Keratinocyte (primary cell): ENCODE measurements around the gene LMBR1. TPM values are rescaled to one million over a fixed set of nuclear protein-coding genes. Genes with fewer than 3 reads are reported as not detected.
A peak's percentile ranks its signal among the peaks of the same experiment; 100 is the strongest.
"Not testable (repeated sequence)": the region's sequence is repeated elsewhere in the genome, so short reads cannot be mapped to it uniquely, and the experiment has no call there.

Experiments
- DNase-seq: peaks from one replicate; pipeline ENCODE4 v3.0.0-alpha.2; 2011; ENCODE audit warnings: low read depth, missing footprints, low spot score
- FAIRE-seq: peaks from 2 replicates; lab custom pipeline; 2011; peaks lifted over from hg19 to GRCh38; lab: Jason Lieb, UNC
- H2AFZ ChIP-seq: 2 replicates; pipeline ENCODE4 v1.6.0; 2012; ENCODE audit warnings: low read length, control low read depth, inconsistent platforms; ENCODE audit not compliant: control insufficient read depth
- H3K27ac ChIP-seq: 2 replicates; pipeline ENCODE4 v1.5.1; 2011; ENCODE audit warnings: low read length; ENCODE audit not compliant: control insufficient read depth, insufficient read depth
- H3K27me3 ChIP-seq: 3 replicates; pipeline ENCODE4 v1.6.0; 2011; ENCODE audit warnings: low read length; ENCODE audit not compliant: control insufficient read depth, insufficient read depth; ENCODE audit errors: extremely low read depth
- H3K36me3 ChIP-seq, 2 experiments: 2 replicates in 1 of 2; 3 replicates in 1 of 2; pipeline ENCODE4 v1.5.1; 2011; ENCODE audit warnings: low read length in 2 of 2, mild to moderate bottlenecking in 1 of 2; ENCODE audit not compliant: control insufficient read depth in 2 of 2, insufficient read depth in 2 of 2; ENCODE audit errors: extremely low read depth in 1 of 2
- H3K4me1 ChIP-seq: 3 replicates; pipeline ENCODE4 v1.5.1; 2011; ENCODE audit warnings: low read length; ENCODE audit not compliant: control insufficient read depth, insufficient read depth; ENCODE audit errors: extremely low read depth
- H3K4me2 ChIP-seq: 3 replicates; pipeline ENCODE4 v1.6.0; 2011; ENCODE audit warnings: low read depth, low read length; ENCODE audit not compliant: control insufficient read depth, insufficient read depth; ENCODE audit errors: extremely low read depth
- H3K4me3 ChIP-seq, 3 experiments: fragments of 200-600 bp in 1 of 3; sonication (generic) in 1 of 3; 2 replicates in 2 of 3; 3 replicates in 1 of 3; pipeline ENCODE4 v1.5.1; 2011 to 2016; ENCODE audit warnings: low read length in 3 of 3, mild to moderate bottlenecking in 3 of 3, control low read depth in 2 of 3, inconsistent platforms in 1 of 3, low read depth in 1 of 3, mixed read lengths in 1 of 3, mixed run types in 1 of 3, moderate library complexity in 1 of 3; ENCODE audit not compliant: control insufficient read depth in 2 of 3, insufficient read depth in 2 of 3; ENCODE audit errors: extremely low read depth in 1 of 3
- H3K79me2 ChIP-seq: 2 replicates; pipeline ENCODE4 v1.6.0; 2012; ENCODE audit warnings: low read length; ENCODE audit not compliant: control insufficient read depth, insufficient read depth
- H3K9ac ChIP-seq: 3 replicates; pipeline ENCODE4 v1.6.0; 2011; ENCODE audit warnings: low read length; ENCODE audit not compliant: control insufficient read depth, insufficient read depth; ENCODE audit errors: extremely low read depth
- H3K9me1 ChIP-seq: 3 replicates; pipeline ENCODE4 v1.6.0; 2011; ENCODE audit warnings: low read length; ENCODE audit not compliant: control insufficient read depth, insufficient read depth; ENCODE audit errors: extremely low read depth
- H3K9me3 ChIP-seq: 2 replicates; pipeline ENCODE4 v1.5.1; 2012; ENCODE audit warnings: low read depth, low read length; ENCODE audit not compliant: control insufficient read depth
- H4K20me1 ChIP-seq: 3 replicates; pipeline ENCODE4 v1.6.0; 2011; ENCODE audit warnings: low read length; ENCODE audit not compliant: control insufficient read depth, insufficient read depth; ENCODE audit errors: extremely low read depth
- CTCF ChIP-seq, 3 experiments: IDR thresholded peaks in 1 of 3; conservative IDR thresholded peaks in 1 of 3; optimal IDR thresholded peaks in 1 of 3; 2 replicates in 2 of 3; 3 replicates in 1 of 3; pipeline versions ENCODE3 to v1.5.1; 2011; ENCODE audit warnings: low read length in 3 of 3, mild to moderate bottlenecking in 3 of 3, moderate library complexity in 2 of 3, control low read depth in 1 of 3, inconsistent platforms in 1 of 3; ENCODE audit not compliant: insufficient read depth in 2 of 3; ENCODE audit errors: extremely low read depth in 1 of 3
- EZH2 ChIP-seq: IDR thresholded peaks from one replicate; pipeline ENCODE4 v1.6.1; 2012; ENCODE audit warnings: inconsistent platforms, mild to moderate bottlenecking, low read length, moderate library complexity
- dilution Hi-C: fragments of 300-500 bp; cut with MboI; formaldehyde crosslinking; loops from one replicate; pipeline ENCODE4 v1.7.0; 2020; ENCODE audit warnings: low sequenced_read_pairs; ENCODE audit not compliant: extremely low pct_ligation_motif_present
- polyA plus RNA-seq, 5 experiments: library from polyadenylated mRNA; depleted of rRNA in 3 of 5; stranded (reverse) in 3 of 5; stranded (forward) in 1 of 5; unstranded in 1 of 5; fragments of >200 nt; gene quantifications; 1 replicate in 1 of 5; 2 replicates in 3 of 5; 3 replicates in 1 of 5; pipeline versions ENCODE4 v1.2.1 to v1.2.3, GENCODE V29; 2011 to 2012; ENCODE audit warnings: missing spikeins in 2 of 5, low read depth in 1 of 5, low replicate concordance in 1 of 5

LMBR1 gene
- polyA plus RNA-seq, 1 donor (not counting 4 experiments of a cell fraction or from before 2014, with no cell fraction given): 30.2 TPM

- Histone ChIP-seq H3K27me3 (no peaks in the 10 kb centered on the region), H3K27ac (no peak overlapping the region), H3K36me3 (no peaks in the 10 kb centered on the region), H3K79me2 (no peaks in the 10 kb centered on the region), H3K4me3 (no peak overlapping the region), H3K4me2 (no peak overlapping the region), H3K4me1 (peaks cover 10% of the 10 kb centered on the region), H2AFZ (no peak overlapping the region), H3K9ac (no peak overlapping the region), H4K20me1 (no peaks in the 10 kb centered on the region), H3K9me1 (no peaks in the 10 kb centered on the region), H3K9me3 (no peaks in the 10 kb centered on the region)
- DNase-seq: no peak
- dilution Hi-C loops: no loop called here
- FAIRE-seq: no peak
- TF ChIP-seq CTCF (optimal IDR thresholded peaks at IDR 0.05 in 1 of 3, IDR thresholded peaks at IDR 0.05 in 1 of 3, conservative IDR thresholded peaks at IDR 0.05 in 1 of 3; ENCODE audit: extremely low read depth in 1 of 3, insufficient read depth in 2 of 3, low read length in 3 of 3) (no peak), EZH2 (no peak)
Measured at GRCh38 chr7:156906200-156906649, 13.2 kb upstream of the LMBR1 start.

- no peak for TF ChIP-seq EZH2
- TF ChIP-seq CTCF (optimal IDR thresholded peaks at IDR 0.05 in 1 of 3, IDR thresholded peaks at IDR 0.05 in 1 of 3, conservative IDR thresholded peaks at IDR 0.05 in 1 of 3; ENCODE audit: extremely low read depth in 1 of 3, insufficient read depth in 2 of 3, low read length in 3 of 3): no peak
- dilution Hi-C loops: no loop called here
- H3K9me1 ChIP-seq: no peaks in the 10 kb centered on the region
- peak overlapping the region; percentile 77 for H3K4me2 ChIP-seq
- H3K36me3 ChIP-seq: no peaks in the 10 kb centered on the region
- H3K4me3 ChIP-seq: peak overlapping the region in 1 of 3 experiments; percentile 43
- FAIRE-seq: peak; percentile 59
- no peaks in the 10 kb centered on the region for H3K9me3 ChIP-seq
- H3K9ac ChIP-seq: no peak overlapping the region
- DNase-seq: no peak
- H3K4me1 ChIP-seq: peaks cover 10% of the 10 kb centered on the region
- H2AFZ ChIP-seq: peak overlapping the region; percentile 94
- H3K27me3 ChIP-seq: no peaks in the 10 kb centered on the region
- no peaks in the 10 kb centered on the region for H4K20me1 ChIP-seq
- no peaks in the 10 kb centered on the region for H3K79me2 ChIP-seq
- no peak overlapping the region for H3K27ac ChIP-seq
Measured at GRCh38 chr7:156903232-156903909, 10.4 kb upstream of the LMBR1 start.

- H3K9me1 ChIP-seq, dilution Hi-C loops, H3K4me2 ChIP-seq, H3K4me3 ChIP-seq, H3K9me3 ChIP-seq, H2AFZ ChIP-seq, H4K20me1 ChIP-seq, DNase-seq, H3K36me3 ChIP-seq, FAIRE-seq, H3K27ac ChIP-seq, H3K27me3 ChIP-seq, H3K9ac ChIP-seq, H3K79me2 ChIP-seq: not testable (repeated sequence)
- peaks cover 13% of the 10 kb centered on the region for H3K4me1 ChIP-seq
Measured at GRCh38 chr7:156900093-156900492, 7.1 kb upstream of the LMBR1 start.
